GM18519 (cell line): ENCODE results near the gene MYO10.

Experiments
- ATAC-seq: cut with Tn5 transposase; IDR thresholded peaks from one replicate; pipeline ENCODE4 v1.9.1; 2021; ENCODE audit warnings: mild to moderate bottlenecking, moderate library complexity; ENCODE audit not compliant: unreplicated experiment, low FRiP score

Gene MYO10

DNA sequence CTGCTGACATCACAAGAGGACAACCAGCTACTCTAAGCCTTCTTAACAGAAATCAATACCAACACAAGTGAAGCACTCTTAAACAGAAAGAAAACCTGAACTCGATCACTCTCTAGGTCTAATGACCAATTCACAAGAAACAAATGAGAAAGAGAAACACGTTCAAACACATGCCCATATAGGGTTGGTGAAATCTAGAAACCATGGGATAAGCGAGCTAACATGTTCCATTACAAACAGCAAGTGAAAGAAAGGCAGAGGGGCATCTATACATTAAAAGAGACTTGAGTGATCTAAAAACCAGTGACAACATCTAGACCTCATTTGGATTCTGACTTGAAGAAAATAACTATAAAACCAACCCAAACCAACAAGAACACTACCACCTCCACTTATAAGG is 244.4 kb downstream of the MYO10 start:
- no peak for ATAC-seq

DNA sequence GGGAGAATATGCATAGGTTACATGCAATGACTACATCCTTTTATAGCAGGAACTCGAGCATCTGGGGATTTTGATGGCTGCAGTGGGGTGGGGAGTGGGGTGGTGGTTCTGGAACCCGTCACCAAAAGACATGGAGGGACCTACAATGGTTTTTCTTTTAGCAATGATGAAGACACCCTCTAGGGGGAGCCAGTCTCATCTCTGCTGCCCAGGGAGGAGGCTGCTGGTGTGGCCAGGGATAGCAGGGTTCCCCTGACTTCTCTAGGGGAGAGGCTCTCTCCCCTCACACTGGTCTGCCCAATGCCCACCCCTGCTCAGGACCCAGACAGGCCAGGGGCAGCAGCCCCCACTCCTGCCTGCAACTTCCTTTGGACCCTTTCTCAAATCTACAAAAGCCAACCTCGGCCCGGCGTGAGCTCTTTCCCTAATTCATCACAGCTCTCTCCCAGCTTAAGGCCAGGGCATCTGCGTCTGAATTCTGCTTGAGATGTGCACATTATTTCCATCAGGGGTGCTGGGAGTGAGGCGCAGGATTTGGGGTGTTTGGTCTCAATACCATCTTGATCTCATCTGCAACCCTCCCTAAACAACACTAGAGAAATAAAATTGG is 245.7 kb downstream of the MYO10 start:
- ATAC-seq, result peak; percentile 89

DNA sequence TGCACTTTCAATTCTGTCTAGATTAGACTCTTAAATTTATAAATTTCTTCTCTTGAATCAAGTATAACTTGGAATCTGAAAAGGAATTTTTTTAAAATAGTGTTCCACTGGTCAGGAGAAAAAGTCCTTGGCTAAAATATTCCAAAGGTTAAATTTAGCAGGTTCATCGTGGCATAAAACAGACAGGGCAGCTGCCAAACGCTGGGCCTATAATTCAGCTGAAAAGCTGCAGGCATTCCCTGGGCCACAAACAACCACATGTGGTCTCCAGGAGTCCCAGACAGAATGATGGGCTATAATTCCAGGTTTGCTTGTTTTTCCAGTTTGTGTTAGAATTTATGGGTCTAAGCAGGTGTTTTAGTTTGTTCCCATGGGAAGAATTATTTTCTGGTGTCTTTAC is 248.2 kb downstream of the MYO10 start:
- no peak for ATAC-seq

DNA sequence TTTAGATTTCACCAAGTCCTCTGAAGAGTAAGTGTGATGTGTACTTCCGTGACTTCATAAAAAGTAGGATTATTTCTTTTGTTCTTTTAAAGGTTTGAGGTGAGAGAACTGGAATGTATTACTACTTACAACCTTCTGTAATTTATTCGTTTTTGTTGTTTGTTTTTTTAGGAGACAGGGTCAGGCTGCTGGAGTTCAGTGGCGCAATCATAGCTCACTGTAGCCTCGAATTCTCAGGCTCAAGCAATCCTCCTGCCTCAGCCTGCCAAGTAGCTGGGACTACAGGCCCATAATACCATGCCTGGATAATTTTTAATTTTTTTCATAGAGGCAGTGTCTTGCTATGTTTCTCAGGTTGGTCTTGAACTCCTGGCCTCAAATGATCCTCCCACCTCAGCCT is 251.0 kb downstream of the MYO10 start:
- ATAC-seq, result no peak

DNA sequence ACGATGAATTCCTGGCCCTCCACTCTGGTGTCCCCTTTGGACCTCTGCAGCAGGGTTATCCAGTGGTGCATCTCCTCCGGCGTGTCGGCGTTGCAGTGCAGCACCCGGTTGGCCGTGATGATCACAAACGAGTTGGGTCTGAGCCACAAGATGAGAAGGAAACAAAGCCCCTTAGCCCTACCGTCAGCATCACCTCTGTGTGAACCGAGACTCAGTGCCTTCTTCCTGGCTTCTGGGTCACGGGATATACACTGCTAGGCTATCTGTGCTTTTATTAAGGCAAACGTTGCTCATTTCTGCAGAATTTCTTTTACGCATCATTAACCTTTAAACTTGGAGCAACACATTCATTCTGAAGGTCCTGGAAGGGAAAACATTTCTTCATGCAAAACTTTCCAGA is 254.2 kb downstream of the MYO10 start:
- ATAC-seq, result no peak

DNA sequence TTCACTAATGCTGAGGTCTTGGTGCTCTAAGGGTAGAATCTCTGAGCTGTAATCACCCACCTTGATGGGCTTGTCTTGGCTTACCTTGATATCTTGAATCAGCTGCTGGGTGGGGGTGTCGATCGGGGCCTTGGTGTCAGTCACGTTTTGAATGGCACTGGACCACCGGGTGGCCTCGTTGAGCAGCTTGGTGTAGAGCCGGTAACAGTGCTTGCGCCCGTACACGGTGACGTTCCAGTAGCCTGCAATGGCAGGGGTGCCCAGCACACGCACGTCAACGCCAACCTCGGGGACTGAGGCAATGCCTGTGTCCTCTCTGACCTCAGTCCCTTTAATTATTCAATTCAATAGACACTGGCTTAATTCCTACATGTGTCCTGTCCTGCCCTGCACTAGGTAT is 256.2 kb downstream of the MYO10 start:
- no peak for ATAC-seq

DNA sequence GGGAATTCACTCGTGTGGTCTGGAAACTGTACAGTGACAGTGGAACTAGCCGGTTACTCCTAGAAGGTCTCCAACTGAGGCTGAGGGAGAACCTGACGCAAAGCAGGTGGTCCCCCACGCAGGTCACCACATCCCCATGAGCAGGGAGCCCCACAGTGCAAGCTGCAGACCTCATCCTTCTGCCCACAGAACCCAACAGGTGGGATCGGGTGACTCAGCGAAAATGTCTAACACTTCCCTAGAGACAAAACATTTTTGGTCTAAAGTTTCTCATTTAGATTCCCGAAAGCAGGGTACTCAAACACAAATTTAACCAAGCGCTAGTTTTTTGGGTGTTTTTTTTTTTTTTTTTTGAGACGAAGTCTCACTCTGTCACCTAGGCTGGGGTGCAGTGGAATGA is 256.9 kb downstream of the MYO10 start:
- no peak for ATAC-seq

DNA sequence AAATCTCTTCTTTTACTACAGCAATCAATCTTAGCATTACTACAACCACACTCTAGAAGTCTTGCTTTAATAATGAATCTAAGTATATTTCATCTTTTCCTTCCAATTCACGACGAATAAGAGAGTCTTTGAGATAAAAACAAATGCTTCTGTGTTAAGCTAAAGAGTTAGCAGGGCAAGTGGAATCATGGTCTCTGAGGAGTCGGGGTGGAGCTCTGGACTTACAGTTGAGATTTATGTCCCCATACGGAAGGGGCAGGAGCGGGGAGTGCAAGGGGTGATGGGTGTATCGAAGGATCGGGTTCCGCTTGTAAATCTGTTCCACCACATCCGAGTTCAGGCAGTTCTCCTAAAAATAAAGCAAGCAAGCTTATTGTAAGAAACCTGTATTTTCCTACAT is 260.3 kb downstream of the MYO10 start:
- ATAC-seq, result no peak

DNA sequence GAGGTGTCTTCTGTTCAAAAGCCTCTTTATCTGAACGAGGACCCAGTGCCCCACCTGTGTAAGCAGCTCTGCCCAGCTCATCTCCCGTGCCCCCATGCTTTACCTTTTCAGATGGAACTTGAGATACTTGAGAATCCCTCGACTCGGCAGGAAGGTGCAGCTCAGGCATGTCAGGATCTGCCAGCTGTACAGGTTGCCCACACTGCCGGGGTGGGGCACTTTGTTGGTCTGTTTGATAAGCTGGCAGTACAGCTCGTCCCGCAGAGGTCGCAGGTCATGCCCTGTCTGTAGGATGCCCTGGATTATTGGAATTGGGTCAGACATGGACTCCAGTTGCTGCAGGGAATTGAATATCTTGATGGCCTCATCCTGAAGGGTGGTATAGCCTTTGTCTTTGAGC is 261.3 kb downstream of the MYO10 start:
- ATAC-seq, result no peak

DNA sequence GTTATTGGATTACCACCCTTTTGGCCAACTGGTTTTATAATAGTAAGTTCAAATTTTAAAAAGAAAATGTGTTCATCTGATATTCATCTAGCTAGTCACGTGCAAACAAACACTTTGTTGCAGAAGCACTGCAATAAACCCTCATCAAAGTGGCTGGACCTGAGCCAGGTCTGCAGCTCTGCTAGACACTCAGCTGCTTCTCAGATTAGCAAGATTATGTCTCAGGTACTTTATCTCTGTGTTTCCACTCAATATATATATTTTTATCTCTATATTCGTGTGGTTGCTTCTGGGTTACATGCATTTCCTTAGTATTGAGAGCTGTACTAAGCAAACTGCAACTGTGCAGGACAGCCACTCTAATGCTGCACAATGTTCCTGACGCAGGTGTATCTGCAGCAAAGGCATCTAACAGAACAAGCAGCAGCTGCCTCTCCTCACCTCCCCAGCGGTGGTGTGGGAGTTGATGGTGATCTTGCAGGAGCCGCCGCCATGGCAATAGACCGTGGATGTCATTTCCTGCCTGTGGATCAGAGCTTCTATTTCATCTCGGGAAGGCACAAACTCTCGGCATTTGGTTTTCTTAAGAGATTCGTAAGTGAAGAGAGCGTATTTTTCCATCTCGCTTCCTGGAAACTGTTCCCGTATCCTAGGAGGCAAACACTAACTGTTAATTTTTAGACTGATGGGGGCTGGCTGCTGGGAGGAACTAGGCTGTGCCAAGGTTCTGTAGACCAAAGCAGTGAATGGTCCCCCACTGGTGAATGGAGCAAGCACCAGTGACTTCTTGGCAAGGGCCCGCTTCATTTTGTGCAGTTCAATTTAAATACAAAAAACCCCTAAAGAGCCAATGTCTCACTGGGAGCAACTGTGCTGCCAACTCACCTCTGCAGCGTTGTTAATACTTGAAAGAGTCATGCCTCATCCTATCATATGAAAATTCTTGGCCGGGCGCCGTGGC is 262.6 kb downstream of the MYO10 start:
- no peak for ATAC-seq

DNA sequence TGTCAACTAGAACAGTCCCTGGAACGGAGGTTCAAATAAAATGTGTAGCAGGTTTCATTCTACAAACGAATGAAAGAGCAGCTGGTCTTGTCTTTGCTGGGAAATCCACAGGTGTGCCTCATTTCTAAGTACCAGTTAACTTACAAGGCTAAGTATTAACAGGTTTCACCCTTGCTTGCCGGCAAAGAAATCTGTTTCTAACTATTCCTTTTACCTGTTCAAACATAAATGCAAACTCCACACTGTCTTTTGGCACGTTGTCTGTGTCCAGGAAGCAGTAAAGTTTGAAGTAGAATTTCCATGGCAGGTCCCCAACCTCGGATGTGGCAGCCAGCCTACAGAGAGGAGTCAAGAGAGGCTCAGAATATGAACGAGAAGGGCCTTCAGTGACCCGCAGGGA is 264.9 kb downstream of the MYO10 start:
- no peak for ATAC-seq

DNA sequence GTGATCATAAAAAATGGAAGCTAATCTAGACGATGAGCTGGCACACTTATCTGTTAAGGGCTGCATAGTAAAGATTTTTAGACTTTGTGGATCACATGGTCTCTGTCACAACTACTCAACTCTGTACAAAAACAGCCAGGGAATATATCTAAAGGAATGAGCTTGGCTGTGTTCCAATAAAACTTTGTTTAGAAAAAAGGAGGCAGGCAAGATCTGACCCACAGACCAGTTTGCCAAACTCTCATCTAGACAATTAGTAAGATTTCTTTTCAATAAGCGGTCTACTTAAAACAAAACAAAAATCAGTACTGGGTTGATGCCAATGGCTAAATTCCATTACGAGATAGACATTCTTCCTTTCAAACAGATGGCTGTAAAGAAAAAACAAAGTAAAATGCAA is 266.3 kb downstream of the MYO10 start:
- ATAC-seq, result no peak

DNA sequence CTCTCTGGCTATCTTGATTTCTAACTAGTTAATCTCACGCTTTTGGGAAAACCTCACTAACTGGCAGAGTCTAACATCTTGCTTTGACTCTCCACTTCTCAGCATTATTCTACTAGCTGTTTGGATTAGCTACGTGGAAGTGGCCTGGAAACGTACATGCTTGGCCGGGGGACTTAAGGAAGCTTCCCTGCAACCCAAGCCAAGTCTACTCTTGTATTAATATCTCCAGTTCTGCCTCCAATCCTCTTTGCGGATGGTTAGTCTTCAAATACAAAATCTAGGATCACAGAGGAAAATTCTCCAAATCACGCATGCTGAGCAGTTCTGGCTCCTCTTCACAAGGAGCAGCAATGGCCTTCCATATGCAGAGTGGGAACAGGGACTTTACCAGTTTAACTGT is 267.5 kb downstream of the MYO10 start:
- no peak for ATAC-seq

DNA sequence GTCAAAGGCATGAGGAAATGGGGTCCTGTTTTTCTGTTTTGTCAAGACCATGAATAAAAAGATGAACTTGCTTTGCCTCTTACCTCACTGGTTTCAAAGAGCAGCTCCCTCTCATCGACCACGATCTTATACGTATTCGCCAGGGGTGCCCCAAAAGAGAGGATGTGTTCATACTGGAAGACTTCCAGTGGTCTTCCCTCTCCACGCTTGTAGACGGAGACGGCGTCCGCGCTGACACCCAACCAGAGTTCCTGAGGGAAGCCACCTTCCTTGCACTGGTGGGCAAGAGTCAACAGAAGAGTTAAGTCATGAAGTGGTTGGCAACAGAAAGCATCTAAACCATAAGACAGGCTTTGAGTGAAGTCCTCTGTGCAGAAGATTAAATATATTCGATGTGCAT is 267.9 kb downstream of the MYO10 start:
- ATAC-seq, result no peak

DNA sequence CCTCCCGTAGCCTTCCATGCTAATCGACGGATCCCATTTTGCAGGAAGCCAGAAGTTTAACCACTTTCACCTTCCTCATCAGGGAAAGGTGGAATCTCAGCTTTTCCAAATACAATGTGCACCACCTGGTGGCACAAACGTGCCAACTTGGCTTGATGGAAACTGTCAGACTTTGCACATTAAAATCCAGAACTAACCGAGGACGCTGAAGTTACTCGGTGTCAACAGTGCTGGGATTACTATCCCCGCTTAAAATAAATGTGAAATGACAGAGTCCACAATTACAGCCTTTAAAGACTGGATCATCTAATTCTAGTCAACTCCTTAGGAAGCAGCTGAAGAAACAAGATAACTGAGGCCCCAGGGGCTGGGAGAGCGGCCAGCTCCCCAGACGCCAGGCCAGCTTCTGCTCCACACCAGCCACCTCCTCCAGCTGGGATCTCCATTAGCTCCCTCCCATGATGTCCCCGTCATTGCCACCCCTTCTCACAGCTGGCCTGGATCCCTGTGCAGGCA is 269.1 kb downstream of the MYO10 start:
- no peak for ATAC-seq

DNA sequence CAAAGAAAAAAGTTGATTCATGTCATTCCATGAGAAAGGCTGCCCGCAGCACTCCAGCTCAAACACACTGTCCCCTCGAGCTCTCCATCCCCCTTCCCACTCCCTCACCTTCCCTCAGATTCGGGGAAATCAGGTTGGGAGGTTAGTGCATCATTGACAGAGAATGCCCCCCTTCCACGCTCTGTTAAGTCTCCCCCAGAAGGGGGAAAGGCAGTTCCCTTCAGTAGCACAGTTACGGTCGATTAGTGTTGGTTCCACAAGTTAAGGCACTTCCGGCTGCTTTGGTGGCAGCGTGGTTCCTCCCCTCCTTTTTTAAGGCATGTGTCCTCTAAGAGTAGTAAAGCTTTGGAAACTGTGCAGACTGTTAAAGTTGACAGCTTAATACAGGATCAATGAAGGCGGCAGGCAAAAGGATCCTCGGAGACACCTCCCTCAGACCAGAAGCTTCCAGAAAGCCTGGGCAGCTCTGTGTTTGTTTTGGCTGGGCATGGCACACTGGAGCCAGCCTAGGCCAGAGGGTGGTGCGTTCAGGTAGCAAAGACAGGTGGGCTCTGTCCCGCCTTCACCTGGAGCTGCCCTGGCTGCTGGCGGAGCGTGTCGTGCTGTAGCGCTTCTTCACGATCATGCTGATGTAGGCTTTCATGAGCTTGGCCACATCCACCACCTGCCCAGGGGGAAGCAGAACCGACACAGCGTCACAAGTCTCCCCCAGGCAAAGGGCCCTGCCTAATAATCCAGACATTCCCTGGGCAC is 269.8 kb downstream of the MYO10 start:
- ATAC-seq, result no peak

DNA sequence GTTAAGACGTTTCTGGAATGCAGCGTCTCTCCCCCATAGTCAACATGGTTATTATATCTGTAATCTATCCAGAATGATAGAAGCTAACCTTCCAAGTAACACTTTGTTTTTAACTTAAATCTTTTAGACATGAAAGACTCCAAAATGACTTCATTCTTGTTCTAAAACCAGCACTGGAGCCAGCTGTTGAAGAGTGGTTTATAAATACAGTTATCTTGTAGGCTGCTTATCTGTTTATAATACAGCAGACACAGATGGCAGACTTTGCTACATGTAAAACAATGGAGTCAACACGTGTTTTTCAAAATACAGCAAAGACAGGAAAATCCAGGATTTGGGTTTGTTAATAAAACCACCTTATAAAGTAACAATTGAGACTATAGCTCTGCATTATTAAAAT is 270.5 kb downstream of the MYO10 start:
- ATAC-seq, result no peak

DNA sequence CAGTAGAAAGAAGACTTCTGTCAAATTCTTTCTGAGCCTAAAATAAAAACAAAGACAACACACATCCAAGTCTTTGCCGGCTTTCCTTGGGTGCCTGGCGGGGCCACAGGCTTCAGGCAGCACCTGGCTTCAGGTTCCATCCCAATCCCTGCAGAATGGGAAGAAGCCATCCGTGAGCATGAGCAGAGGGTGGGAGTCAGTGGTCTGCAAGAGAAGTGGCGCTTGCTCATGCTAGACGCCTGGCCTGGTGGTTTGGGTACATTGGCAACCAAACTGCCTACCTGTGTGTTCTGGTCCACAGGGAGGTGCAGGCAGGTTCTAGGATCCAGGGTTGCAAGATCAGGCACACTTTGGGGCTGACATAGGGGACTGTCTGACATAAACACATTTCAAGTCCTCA is 271.7 kb downstream of the MYO10 start:
- no peak for ATAC-seq

DNA sequence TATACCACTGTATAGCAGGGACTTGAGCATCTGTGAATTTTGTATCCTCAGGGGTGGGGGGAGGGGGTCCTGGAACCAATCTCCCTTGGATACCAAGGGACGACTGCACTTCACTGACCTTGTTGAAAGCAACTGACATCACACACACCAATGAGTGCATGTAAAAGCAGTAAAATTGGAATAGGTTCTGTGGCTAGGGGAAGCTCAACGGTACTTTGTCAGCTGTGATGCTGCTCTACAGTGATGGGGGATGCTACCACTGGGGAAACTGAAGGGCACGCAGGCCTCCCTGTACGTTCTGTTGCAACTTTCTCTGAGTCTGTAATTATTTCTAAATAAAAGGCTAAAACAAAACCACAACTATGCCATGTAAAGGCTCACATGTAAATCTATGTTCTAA is 272.2 kb downstream of the MYO10 start:
- ATAC-seq, result no peak

DNA sequence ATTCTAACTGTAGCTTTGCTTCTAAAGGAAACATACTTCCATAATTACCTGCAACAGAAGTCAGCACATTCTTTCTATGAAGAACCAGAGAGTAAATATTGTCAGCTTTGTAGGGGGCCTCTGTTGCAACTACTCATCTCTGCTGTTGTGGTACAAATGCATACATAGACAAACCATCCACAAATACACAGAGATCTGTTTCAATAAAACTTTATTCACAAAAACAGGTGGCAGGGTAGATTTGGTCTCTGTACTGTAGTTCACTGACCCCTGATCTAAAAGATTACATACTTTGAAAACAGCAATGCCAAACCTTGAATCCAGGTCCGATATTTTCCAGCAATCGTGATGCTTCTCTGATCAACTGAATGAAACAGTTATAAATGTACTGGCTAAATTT is 274.4 kb downstream of the MYO10 start:
- ATAC-seq, result no peak

DNA sequence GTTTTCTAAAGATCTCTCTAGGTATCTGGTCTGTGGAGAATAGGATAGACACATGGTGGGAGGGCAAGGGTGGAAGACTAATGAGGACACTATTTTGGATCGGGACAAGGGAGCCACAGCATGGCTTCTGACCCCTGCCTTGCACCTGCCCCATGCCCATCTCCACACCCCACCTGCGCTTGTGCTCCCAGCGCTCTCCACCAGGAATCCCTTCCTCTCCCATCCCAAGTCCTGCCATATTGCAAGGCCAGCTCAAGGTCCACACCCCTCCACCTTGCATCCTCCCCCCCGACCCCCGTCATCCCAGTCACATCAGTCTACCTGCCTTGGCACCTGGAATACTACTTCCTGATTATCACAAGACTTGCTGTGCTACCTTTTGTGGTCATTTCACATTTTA is 275.1 kb downstream of the MYO10 start:
- no peak for ATAC-seq
